Transverse colon (tissue), 4 donors: ENCODE results near the gene STIM1. TPM values are rescaled to one million over a fixed set of nuclear protein-coding genes. Genes with fewer than 3 reads are reported as not detected.

Experiments
- DNase-seq: peaks from one replicate; pipeline ENCODE4 v3.0.0-alpha.2; 2019
- H3K27ac ChIP-seq, 4 donors: fragments of 200-600 bp; sonication (generic); 2 replicates each; pipeline ENCODE4 v1.5.1; 2016 to 2018; ENCODE audit warnings: inconsistent platforms in 4 of 4
- H3K27me3 ChIP-seq: fragments of 200-600 bp; sonication (generic); 2 replicates; pipeline ENCODE4 v1.5.1; 2017; ENCODE audit warnings: inconsistent platforms
- H3K36me3 ChIP-seq, 4 donors: fragments of 200-600 bp; sonication (generic); 2 replicates each; pipeline ENCODE4 v1.5.1; 2017 to 2019; ENCODE audit warnings: inconsistent platforms in 4 of 4
- H3K4me1 ChIP-seq, 4 donors: fragments of 200-600 bp; sonication (generic); 2 replicates each; pipeline ENCODE4 v1.5.1; 2017 to 2020; ENCODE audit warnings: inconsistent platforms in 4 of 4
- H3K4me3 ChIP-seq, 4 donors: fragments of 200-600 bp; sonication (generic); 1 replicate in 1 of 4; 2 replicates in 3 of 4; pipeline versions ENCODE4 v1.5.1 to v1.6.1; 2017 to 2019; ENCODE audit warnings: inconsistent platforms in 4 of 4
- H3K9me3 ChIP-seq, 2 donors: fragments of 200-600 bp; sonication (generic); 2 replicates each; pipeline ENCODE4 v1.5.1; 2017 to 2019; ENCODE audit warnings: inconsistent platforms in 2 of 2
- CTCF ChIP-seq, 5 experiments: fragments of 200-600 bp in 3 of 5; fragments of 450-650 bp in 2 of 5; sonication (generic) in 3 of 5; IDR thresholded peaks; 1 replicate in 2 of 5; 2 replicates in 3 of 5; pipeline ENCODE4 v1.5.1; 2016 to 2017; ENCODE audit warnings: antibody characterized with exemption in 5 of 5, inconsistent platforms in 3 of 5, mild to moderate bottlenecking in 2 of 5, moderate library complexity in 1 of 5
- EP300 ChIP-seq: sonication (generic); formaldehyde crosslinking; IDR thresholded peaks from one replicate; pipeline ENCODE4 v1.6.1; 2017; ENCODE audit warnings: antibody characterized with exemption, low read depth
- POLR2A ChIP-seq: fragments of 450-650 bp; IDR thresholded peaks from one replicate; pipeline ENCODE4 v1.6.1; 2016; ENCODE audit warnings: antibody characterized with exemption, mild to moderate bottlenecking, moderate library complexity
- POLR2AphosphoS5 ChIP-seq, 3 donors: sonication (generic); formaldehyde crosslinking; IDR thresholded peaks; one replicate each; pipeline ENCODE4 v1.6.1; 2016; ENCODE audit warnings: antibody characterized with exemption in 3 of 3
- WGBS, 2 donors: methylation state at CpG; one replicate each; pipeline ENCODE4 v1.1.5; 2018; ENCODE audit warnings: low coverage in 1 of 2; 5-methylcytosine and 5-hydroxymethylcytosine counted together
- in situ Hi-C, 4 donors: fragments of 200-750 bp; cut with MboI; loops; one replicate each; pipeline versions ENCODE4 v1.15.0 to v1.15.1; 2017; ENCODE audit warnings: low sequenced_read_pairs in 3 of 4, low pct_ligation_motif_present in 1 of 4, low pct_unique_long_range_greater_than_20kb in 1 of 4
- intact Hi-C: fragments of 100-400 bp; cut with DNase I; formaldehyde crosslinking; loops from one replicate; pipeline ENCODE4 v1.15.1; 2023; ENCODE audit warnings: low total_unique reads
- total RNA-seq, 4 donors: library from RNA; depleted of rRNA; stranded (reverse); fragments of >200 nt; gene quantifications; one replicate each; pipeline ENCODE4 v1.1.0, GENCODE V29; 2016

The STIM1 gene
- total RNA-seq, 4 donors from 2014 or later, result 41.2 to 79.3 (median 48.0) TPM

DNA sequence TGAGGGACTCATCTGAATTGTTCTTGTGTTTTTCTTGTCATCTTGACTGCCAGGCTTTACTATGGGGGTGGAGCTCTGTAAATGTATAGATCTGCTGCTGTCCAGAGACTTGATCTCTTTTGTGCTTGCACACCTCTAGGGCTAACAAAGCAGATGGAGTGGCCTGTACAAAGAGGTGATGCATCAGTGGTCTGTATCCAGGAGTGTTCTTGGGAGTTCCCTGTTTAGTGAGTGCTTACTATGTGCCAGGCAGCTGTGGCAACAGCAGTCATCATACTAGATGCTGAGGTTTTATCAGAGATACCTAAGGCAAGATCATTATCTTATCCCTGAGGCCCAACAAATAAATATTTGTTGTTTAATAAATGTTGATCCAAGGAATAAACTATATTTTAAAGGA, 33.4 kb downstream of the STIM1 start:
- TF ChIP-seq POLR2AphosphoS5 (IDR thresholded peaks at IDR 0.05) (no peak), CTCF (IDR thresholded peaks at IDR 0.05) (no peak), POLR2A (no peak), EP300 (no peak)
- H3K4me1 ChIP-seq, result peaks cover 0 to 12% (median 3%) of the 10 kb centered on the region in 4 donors
- no peak overlapping the region for H3K27ac ChIP-seq
- in situ Hi-C loops (no loop called here), intact Hi-C loops (no loop called here)
- H3K36me3 ChIP-seq, result no peaks in the 10 kb centered on the region
- H3K27me3 ChIP-seq, result no peaks in the 10 kb centered on the region
- no peaks in the 10 kb centered on the region for H3K9me3 ChIP-seq
- no peak for DNase-seq
- no peak overlapping the region for H3K4me3 ChIP-seq

GRCh38 chr11:3890014-3890413, 34.5 kb downstream of the STIM1 start:
- H3K4me3 ChIP-seq, result no peak overlapping the region
- in situ Hi-C loops (no loop called here), intact Hi-C loops (no loop called here)
- 83 to 97% methylated on average over 2 of the region's 2 CpGs for WGBS, 2 donors
- peaks cover 2 to 23% (median 12%) of the 10 kb centered on the region in 4 donors for H3K4me1 ChIP-seq
- H3K27ac ChIP-seq, result no peak overlapping the region
- no peak for DNase-seq
- no peaks in the 10 kb centered on the region for H3K27me3 ChIP-seq
- no peaks in the 10 kb centered on the region for H3K9me3 ChIP-seq
- TF ChIP-seq EP300 (no peak), POLR2AphosphoS5 (IDR thresholded peaks at IDR 0.05) (no peak), POLR2A (no peak), CTCF (IDR thresholded peaks at IDR 0.05) (no peak)
- H3K36me3 ChIP-seq, result no peaks in the 10 kb centered on the region

GRCh38 chr11:3890806-3891205, 35.3 kb downstream of the STIM1 start:
- no peak for DNase-seq
- Histone ChIP-seq H3K9me3 (no peaks in the 10 kb centered on the region), H3K4me1 (peaks cover 6 to 27% (median 14%) of the 10 kb centered on the region in 4 donors), H3K4me3 (no peak overlapping the region), H3K36me3 (no peaks in the 10 kb centered on the region), H3K27ac (no peak overlapping the region), H3K27me3 (no peaks in the 10 kb centered on the region)
- in situ Hi-C loops (no loop called here), intact Hi-C loops (no loop called here)
- WGBS, 2 donors, result 69 to 75% methylated on average over 1 of the region's 1 CpG
- TF ChIP-seq POLR2A (no peak), CTCF (IDR thresholded peaks at IDR 0.05) (no peak), POLR2AphosphoS5 (IDR thresholded peaks at IDR 0.05) (no peak), EP300 (no peak)

DNA sequence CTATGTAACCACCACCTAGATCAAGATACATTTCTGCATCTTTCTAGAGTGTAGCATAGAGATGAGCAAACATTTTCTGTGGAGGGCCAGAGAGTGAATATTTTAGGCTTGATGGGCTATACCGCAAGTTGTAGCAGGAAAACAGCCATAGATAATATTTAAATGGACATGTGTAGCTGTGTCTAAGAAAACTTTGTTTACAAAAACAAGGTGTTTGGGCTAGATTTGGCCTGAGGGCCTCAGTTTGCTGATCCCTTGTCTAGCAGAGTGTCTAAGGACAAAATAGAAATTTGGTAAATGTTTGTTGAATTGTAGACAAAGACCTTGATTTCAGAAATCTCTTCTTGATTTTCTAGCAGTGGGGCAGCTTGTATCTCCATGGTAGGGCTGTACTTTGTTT, 36.3 kb downstream of the STIM1 start:
- in situ Hi-C loops (no loop called here), intact Hi-C loops (no loop called here)
- H3K4me1 ChIP-seq, result peaks cover 6 to 27% (median 14%) of the 10 kb centered on the region in 4 donors
- no peaks in the 10 kb centered on the region for H3K9me3 ChIP-seq
- H3K4me3 ChIP-seq, result no peak overlapping the region
- DNase-seq, result no peak
- WGBS, 2 donors, result 86 to 92% methylated on average over 1 of the region's 1 CpG
- TF ChIP-seq EP300 (no peak), POLR2A (no peak), POLR2AphosphoS5 (IDR thresholded peaks at IDR 0.05) (no peak), CTCF (IDR thresholded peaks at IDR 0.05) (no peak)
- no peak overlapping the region for H3K27ac ChIP-seq
- H3K36me3 ChIP-seq, result no peaks in the 10 kb centered on the region
- H3K27me3 ChIP-seq, result no peaks in the 10 kb centered on the region
